HAP-1 (cell line): Measurements from ENCODE around the gene FER1L5.

Experiments
- DNase-seq, 2 experiments: peaks; one replicate each; pipeline ENCODE4 v3.0.0-alpha.2; 2016 to 2020; ENCODE audit warnings: low spot score in 2 of 2
- H3K27me3 ChIP-seq: fragments of 250-450 bp; sonication (Bioruptor Pico); 2 replicates; pipeline ENCODE4 v1.5.1; 2020; ENCODE audit warnings: low read depth, mild to moderate bottlenecking, moderate library complexity
- H3K36me3 ChIP-seq: fragments of 250-450 bp; sonication (Bioruptor Pico); replicated peaks from 2 replicates; pipeline ENCODE4 v1.5.1; 2020; ENCODE audit warnings: mild to moderate bottlenecking
- H3K4me1 ChIP-seq: fragments of 250-450 bp; sonication (Bioruptor Pico); 2 replicates; pipeline ENCODE4 v1.5.1; 2020; ENCODE audit warnings: mild to moderate bottlenecking
- H3K4me3 ChIP-seq: fragments of 250-450 bp; sonication (Bioruptor Pico); 2 replicates; pipeline ENCODE4 v1.5.1; 2020; ENCODE audit warnings: mild to moderate bottlenecking, moderate library complexity
- H3K9me3 ChIP-seq: fragments of 250-450 bp; sonication (Bioruptor Pico); 2 replicates; pipeline ENCODE4 v1.5.1; 2020; ENCODE audit warnings: mild to moderate bottlenecking, moderate library complexity
- in situ Hi-C: fragments of 300-500 bp; cut with MboI; formaldehyde crosslinking; loops from 3 replicates; pipeline ENCODE4 v1.14.3; 2020; ENCODE audit warnings: low sequenced_read_pairs, inconsistent platforms, mixed read lengths

FER1L5 gene

GRCh38 chr2:96669539-96670215, 27.1 kb downstream of the FER1L5 start:
- in situ Hi-C loops: no loop called here

DNA sequence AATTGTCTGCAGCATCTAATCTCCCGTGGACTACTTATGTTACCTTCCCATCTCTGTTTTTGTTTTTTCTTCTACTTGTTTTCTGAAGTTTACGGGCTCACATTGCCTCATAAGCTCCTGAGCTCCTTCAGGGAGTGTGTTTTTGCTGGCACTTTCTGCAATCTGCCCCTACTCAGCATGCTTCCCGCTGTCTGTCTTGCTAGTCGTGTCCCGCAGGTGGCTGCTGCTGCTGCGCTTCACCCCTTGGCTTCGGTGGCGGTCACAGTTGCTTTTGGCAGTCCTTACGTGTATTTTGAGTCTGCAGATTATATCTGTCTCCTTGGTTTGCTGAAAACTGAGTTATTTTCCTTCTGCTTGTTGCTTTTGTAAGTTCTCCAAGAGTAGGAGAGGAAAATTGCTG, 37.3 kb downstream of the FER1L5 start:
- no peak for DNase-seq
- in situ Hi-C loops: no loop called here
- no peaks in the 10 kb centered on the region for H3K27me3 ChIP-seq
- no peaks in the 10 kb centered on the region for H3K36me3 ChIP-seq
- H3K4me1 ChIP-seq: peaks cover 4% of the 10 kb centered on the region; the same call in 1 of the 2 replicates
- H3K9me3 ChIP-seq: no peaks in the 10 kb centered on the region
- H3K4me3 ChIP-seq: no peak overlapping the region

More at GRCh38 chr2:96669539-96670215, 27.1 kb downstream of the FER1L5 start:
- Histone ChIP-seq H3K4me3 (no peak overlapping the region), H3K9me3 (no peaks in the 10 kb centered on the region), H3K4me1 (no peaks in the 10 kb centered on the region), H3K36me3 (no peaks in the 10 kb centered on the region), H3K27me3 (no peaks in the 10 kb centered on the region)
- no peak for DNase-seq

DNA sequence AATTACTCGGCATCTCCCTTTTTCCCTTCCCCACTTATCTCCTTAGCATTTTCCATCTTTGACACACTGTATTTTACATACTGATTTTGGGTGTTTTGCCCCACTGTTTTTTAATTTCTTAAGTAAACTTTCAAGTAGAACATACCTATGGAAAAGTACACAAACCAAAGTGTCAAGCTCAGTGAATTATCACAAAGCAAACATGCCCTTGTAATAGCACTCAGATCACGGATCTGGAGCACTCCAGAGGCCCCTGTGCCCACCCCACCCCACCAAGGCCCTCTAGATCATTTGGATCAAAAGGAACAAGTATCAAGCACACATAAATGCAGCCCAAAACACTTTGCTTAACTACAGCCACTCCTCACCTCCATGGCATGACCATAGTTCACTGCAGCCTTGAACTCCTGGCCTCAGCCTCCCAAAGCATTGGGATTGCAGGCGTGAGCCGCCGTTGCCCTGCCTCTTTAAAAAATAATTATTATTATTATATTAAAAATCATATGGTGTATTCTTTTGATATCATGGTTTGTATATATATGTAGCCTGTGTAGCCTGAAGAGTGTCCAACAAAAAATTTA, 38.1 kb downstream of the FER1L5 start:
- Histone ChIP-seq H3K4me3 (no peak overlapping the region), H3K27me3 (no peaks in the 10 kb centered on the region), H3K36me3 (no peaks in the 10 kb centered on the region), H3K4me1 (peaks cover 4% of the 10 kb centered on the region; the same call in 1 of the 2 replicates), H3K9me3 (no peaks in the 10 kb centered on the region)
- in situ Hi-C loops: no loop called here
- DNase-seq: no peak

- Histone ChIP-seq H3K27me3 (no peaks in the 10 kb centered on the region), H3K9me3 (no peaks in the 10 kb centered on the region), H3K36me3 (no peaks in the 10 kb centered on the region), H3K4me1 (peaks cover 4% of the 10 kb centered on the region; the same call in 1 of the 2 replicates), H3K4me3 (no peak overlapping the region)
- no peak for DNase-seq
- in situ Hi-C loops: no loop called here
These were observed 39.0 kb downstream of the FER1L5 start for GRCh38 chr2:96681540-96681939.

DNA sequence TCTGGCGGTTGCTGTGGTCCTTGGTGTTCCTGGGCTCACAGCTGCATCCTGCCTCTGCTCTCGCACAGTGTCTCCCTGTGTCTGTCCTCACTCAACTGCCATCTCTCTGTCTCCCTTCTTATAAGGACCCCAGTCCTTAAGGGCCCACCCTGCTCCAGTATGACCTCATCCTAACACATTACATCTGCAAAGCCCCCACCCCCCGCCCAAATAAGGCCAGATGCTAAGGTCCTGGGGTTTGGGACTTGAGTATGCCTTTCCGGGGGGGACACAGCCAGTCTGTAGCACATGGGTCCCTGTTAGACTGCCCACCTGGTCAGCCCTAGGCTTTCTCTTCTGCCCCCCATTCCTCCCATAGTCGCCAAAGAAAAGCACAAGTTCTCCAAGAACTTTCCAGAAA, 40.7 kb downstream of the FER1L5 start:
- in situ Hi-C loops: no loop called here
- no peaks in the 10 kb centered on the region for H3K36me3 ChIP-seq
- DNase-seq: no peak
- H3K27me3 ChIP-seq: no peaks in the 10 kb centered on the region
- H3K9me3 ChIP-seq: no peaks in the 10 kb centered on the region
- peaks cover 4% of the 10 kb centered on the region; the same call in 1 of the 2 replicates for H3K4me1 ChIP-seq
- H3K4me3 ChIP-seq: no peak overlapping the region

GRCh38 chr2:96683972-96684820, 41.6 kb downstream of the FER1L5 start:
- Histone ChIP-seq H3K4me1 (peaks cover 4% of the 10 kb centered on the region; the same call in 1 of the 2 replicates), H3K9me3 (no peaks in the 10 kb centered on the region), H3K4me3 (no peak overlapping the region), H3K36me3 (no peaks in the 10 kb centered on the region), H3K27me3 (no peaks in the 10 kb centered on the region)
- in situ Hi-C loops: no loop called here
- DNase-seq: no peak

DNA sequence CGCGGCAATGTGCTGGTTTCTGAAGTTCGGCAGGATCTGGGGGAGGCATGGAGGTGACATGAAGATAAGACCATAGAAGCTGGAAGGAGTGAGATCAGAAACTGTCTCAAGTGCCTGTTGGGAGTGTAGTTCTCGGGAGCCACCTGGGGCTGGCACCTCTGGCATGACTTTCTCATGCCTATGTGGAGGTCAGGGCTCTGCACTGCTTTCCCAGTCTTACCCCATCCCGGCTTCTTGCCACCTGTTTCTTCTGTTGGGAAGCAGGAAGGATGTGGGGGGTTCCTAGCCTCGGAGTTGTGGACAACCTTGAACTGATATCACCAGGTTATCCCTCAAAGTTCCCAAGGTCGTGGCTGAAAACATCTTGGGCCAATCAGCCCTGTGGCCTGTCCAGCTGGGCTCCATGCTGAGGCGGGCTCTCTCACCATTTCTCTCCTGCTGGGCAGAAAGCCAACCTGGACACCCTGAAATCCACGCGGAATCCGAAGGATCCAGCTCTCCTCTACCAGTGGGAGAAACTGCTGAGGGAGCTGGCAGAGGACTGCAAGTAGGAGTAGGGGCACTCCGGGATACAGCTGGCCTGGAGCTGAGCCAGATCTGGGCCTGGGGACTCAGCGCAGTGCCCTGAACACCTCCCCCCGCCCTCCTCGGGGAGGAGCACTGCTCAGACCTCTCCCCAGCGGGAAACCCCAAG, 42.5 kb downstream of the FER1L5 start:
- in situ Hi-C loops: no loop called here

GRCh38 chr2:96685577-96686459, 43.3 kb downstream of the FER1L5 start:
- Histone ChIP-seq H3K4me3 (no peak overlapping the region), H3K27me3 (no peaks in the 10 kb centered on the region), H3K36me3 (no peaks in the 10 kb centered on the region), H3K9me3 (no peaks in the 10 kb centered on the region), H3K4me1 (no peaks in the 10 kb centered on the region)
- DNase-seq: no peak
- in situ Hi-C loops: no loop called here

More for the DNA sequence above, 42.5 kb downstream of the FER1L5 start:
- H3K4me3 ChIP-seq: no peak overlapping the region
- no peaks in the 10 kb centered on the region for H3K36me3 ChIP-seq
- no peaks in the 10 kb centered on the region for H3K4me1 ChIP-seq
- DNase-seq: no peak
- H3K27me3 ChIP-seq: no peaks in the 10 kb centered on the region
- H3K9me3 ChIP-seq: no peaks in the 10 kb centered on the region

DNA sequence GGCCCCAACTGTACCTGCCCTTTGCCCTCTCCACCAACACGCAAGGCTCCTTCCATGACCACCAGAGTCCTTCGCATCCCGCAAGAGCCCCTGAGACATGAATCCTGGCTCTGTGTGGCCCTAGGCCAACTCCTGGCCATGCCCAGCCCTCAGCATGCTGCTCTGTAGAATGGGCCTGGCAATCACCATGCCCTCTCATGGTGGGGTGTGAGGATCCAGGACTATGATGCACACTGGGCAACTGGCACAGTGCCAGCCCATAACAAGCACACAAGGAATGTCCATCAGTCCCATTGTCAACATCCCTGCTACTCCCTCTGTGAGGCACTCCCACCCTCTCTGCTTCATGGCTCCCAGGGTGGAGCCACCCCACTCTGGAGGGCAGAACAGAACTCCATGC, 44.7 kb downstream of the FER1L5 start:
- DNase-seq: no peak
- no peak overlapping the region for H3K4me3 ChIP-seq
- no peaks in the 10 kb centered on the region for H3K9me3 ChIP-seq
- in situ Hi-C loops: no loop called here
- no peaks in the 10 kb centered on the region for H3K27me3 ChIP-seq
- H3K36me3 ChIP-seq: no peaks in the 10 kb centered on the region
- H3K4me1 ChIP-seq: no peaks in the 10 kb centered on the region

- Histone ChIP-seq H3K9me3 (no peaks in the 10 kb centered on the region), H3K4me1 (no peaks in the 10 kb centered on the region), H3K4me3 (no peak overlapping the region), H3K27me3 (no peaks in the 10 kb centered on the region), H3K36me3 (no peaks in the 10 kb centered on the region)
- in situ Hi-C loops: no loop called here
- no peak for DNase-seq
These were observed 45.4 kb downstream of the FER1L5 start for GRCh38 chr2:96687711-96688640.

- no peak for DNase-seq
- Histone ChIP-seq H3K27me3 (no peaks in the 10 kb centered on the region), H3K9me3 (no peaks in the 10 kb centered on the region), H3K4me1 (no peaks in the 10 kb centered on the region), H3K36me3 (no peaks in the 10 kb centered on the region), H3K4me3 (no peak overlapping the region)
- in situ Hi-C loops: no loop called here
These were observed 46.3 kb downstream of the FER1L5 start for GRCh38 chr2:96688649-96689430.
